Uterus (tissue), 2 donors: Measurements from ENCODE around the gene ELMO2.

Experiments used
- POLR2A ChIP-seq, 2 donors: fragments of 450-650 bp; IDR thresholded peaks; one replicate each; pipeline ENCODE4 v1.6.1; 2016; ENCODE audit warnings: antibody characterized with exemption in 2 of 2, mild to moderate bottlenecking in 1 of 2, moderate library complexity in 1 of 2
- TF ChIP-seq, protein P1 (sequence below), 4 experiments: fragments of 200-600 bp in 2 of 4; fragments of 450-650 bp in 2 of 4; sonication (generic) in 2 of 4; IDR thresholded peaks; one replicate each; pipeline ENCODE4 v1.5.1; 2016 to 2019; ENCODE audit warnings: antibody characterized with exemption in 4 of 4, mild to moderate bottlenecking in 2 of 4, moderate library complexity in 1 of 4

DNA sequence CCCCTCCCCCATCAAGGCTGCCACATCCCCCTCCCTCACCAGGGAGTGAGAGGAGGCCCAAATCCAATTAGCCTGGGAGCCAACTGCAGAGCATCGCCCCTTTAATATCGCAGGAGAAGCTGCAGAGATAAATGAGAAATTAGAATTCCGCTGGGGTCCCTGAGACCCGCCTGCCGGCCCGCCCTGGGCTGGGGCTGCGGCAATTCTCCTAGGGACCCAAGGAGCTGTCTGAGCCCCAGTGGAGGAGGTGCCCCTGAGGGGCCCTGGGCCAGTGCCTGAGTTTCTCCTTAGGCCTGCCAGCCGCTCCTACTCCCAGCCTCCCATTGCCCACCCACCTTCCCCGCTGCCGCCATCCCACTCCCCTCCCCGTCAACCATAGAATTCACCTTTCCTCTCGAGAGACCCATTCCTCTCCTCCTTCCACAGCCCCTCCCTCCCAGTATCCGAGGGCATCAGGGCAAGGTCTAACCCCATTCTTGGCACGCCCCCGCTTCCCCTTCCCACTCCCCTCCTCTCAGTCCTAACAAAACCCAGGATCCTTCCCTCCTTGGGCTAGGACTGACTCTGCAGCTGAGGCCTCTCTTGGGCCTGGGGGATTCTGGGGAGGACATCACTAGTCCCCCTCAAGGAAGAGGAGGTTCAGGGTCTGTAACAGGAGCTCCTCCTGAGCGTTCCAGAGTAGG lies 78.1 kb downstream of the ELMO2 start:
- TF ChIP-seq, protein P1, sequence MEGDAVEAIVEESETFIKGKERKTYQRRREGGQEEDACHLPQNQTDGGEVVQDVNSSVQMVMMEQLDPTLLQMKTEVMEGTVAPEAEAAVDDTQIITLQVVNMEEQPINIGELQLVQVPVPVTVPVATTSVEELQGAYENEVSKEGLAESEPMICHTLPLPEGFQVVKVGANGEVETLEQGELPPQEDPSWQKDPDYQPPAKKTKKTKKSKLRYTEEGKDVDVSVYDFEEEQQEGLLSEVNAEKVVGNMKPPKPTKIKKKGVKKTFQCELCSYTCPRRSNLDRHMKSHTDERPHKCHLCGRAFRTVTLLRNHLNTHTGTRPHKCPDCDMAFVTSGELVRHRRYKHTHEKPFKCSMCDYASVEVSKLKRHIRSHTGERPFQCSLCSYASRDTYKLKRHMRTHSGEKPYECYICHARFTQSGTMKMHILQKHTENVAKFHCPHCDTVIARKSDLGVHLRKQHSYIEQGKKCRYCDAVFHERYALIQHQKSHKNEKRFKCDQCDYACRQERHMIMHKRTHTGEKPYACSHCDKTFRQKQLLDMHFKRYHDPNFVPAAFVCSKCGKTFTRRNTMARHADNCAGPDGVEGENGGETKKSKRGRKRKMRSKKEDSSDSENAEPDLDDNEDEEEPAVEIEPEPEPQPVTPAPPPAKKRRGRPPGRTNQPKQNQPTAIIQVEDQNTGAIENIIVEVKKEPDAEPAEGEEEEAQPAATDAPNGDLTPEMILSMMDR (IDR thresholded peaks at IDR 0.05), result no peak
- TF ChIP-seq POLR2A (IDR thresholded peaks at IDR 0.05), result no peak
